ENCODE data around the gene NOPCHAP1. TPM values are rescaled to one million over a fixed set of nuclear protein-coding genes. Genes with fewer than 3 reads are reported as not detected.
"Not testable (repeated sequence)": the region's sequence is repeated elsewhere in the genome, so short reads cannot be mapped to it uniquely, and the experiment has no call there.

Gene NOPCHAP1
- 10 to 100 TPM; 11.0 to 16.2 (median 12.1) TPM for polyA plus RNA-seq (ENCODE audit: insufficient read length in 3 of 3)
- long read RNA-seq, donor 1, full-length matches to known transcripts, result 14 of 14 reads
- long read RNA-seq, donor 1, partial matches to known transcripts, result 0 of 14 reads
- long read RNA-seq, donor 1, other reads (novel, unspliced or antisense), result 0 of 14 reads
- long read RNA-seq, donor 2, full-length matches to known transcripts, result 12 of 12 reads
- long read RNA-seq, donor 2, partial matches to known transcripts, result 0 of 12 reads
- long read RNA-seq, donor 2, other reads (novel, unspliced or antisense), result 0 of 12 reads
- long read RNA-seq, donor 3, full-length matches to known transcripts, result 20 of 20 reads
- long read RNA-seq, donor 3, partial matches to known transcripts, result 0 of 20 reads
- long read RNA-seq, donor 3, other reads (novel, unspliced or antisense), result 0 of 20 reads
- long read RNA-seq, donor 4, full-length matches to known transcripts, result 7 of 7 reads
- long read RNA-seq, donor 4, partial matches to known transcripts, result 0 of 7 reads
- long read RNA-seq, donor 4, other reads (novel, unspliced or antisense), result 0 of 7 reads
- long read RNA-seq, donor 5, result 0 reads
- long read RNA-seq, donor 6, full-length matches to known transcripts, result 8 of 8 reads
- long read RNA-seq, donor 6, partial matches to known transcripts, result 0 of 8 reads
- long read RNA-seq, donor 6, other reads (novel, unspliced or antisense), result 0 of 8 reads
- long read RNA-seq, donor 7, full-length matches to known transcripts, result 16 of 16 reads
- long read RNA-seq, donor 7, partial matches to known transcripts, result 0 of 16 reads
- long read RNA-seq, donor 7, other reads (novel, unspliced or antisense), result 0 of 16 reads
- long read RNA-seq, donor 8, full-length matches to known transcripts, result 23 of 23 reads
- long read RNA-seq, donor 8, partial matches to known transcripts, result 0 of 23 reads
- long read RNA-seq, donor 8, other reads (novel, unspliced or antisense), result 0 of 23 reads
- long read RNA-seq, donor 9, full-length matches to known transcripts, result 10 of 10 reads
- long read RNA-seq, donor 9, partial matches to known transcripts, result 0 of 10 reads
- long read RNA-seq, donor 9, other reads (novel, unspliced or antisense), result 0 of 10 reads
- long read RNA-seq, donor 10, full-length matches to known transcripts, result 10 of 10 reads
- long read RNA-seq, donor 10, partial matches to known transcripts, result 0 of 10 reads
- long read RNA-seq, donor 10, other reads (novel, unspliced or antisense), result 0 of 10 reads
- long read RNA-seq, donor 11, full-length matches to known transcripts, result 4 of 4 reads
- long read RNA-seq, donor 11, partial matches to known transcripts, result 0 of 4 reads
- long read RNA-seq, donor 11, other reads (novel, unspliced or antisense), result 0 of 4 reads
- long read RNA-seq, donor 12, full-length matches to known transcripts, result 3 of 3 reads
- long read RNA-seq, donor 12, partial matches to known transcripts, result 0 of 3 reads
- long read RNA-seq, donor 12, other reads (novel, unspliced or antisense), result 0 of 3 reads
- long read RNA-seq, donor 13, result 0 reads
- long read RNA-seq, donor 14, full-length matches to known transcripts, result 12 of 12 reads
- long read RNA-seq, donor 14, partial matches to known transcripts, result 0 of 12 reads
- long read RNA-seq, donor 14, other reads (novel, unspliced or antisense), result 0 of 12 reads
- long read RNA-seq, donor 15, full-length matches to known transcripts, result 7 of 7 reads
- long read RNA-seq, donor 15, partial matches to known transcripts, result 0 of 7 reads
- long read RNA-seq, donor 15, other reads (novel, unspliced or antisense), result 0 of 7 reads
- long read RNA-seq, donor 16, full-length matches to known transcripts, result 23 of 23 reads
- long read RNA-seq, donor 16, partial matches to known transcripts, result 0 of 23 reads
- long read RNA-seq, donor 16, other reads (novel, unspliced or antisense), result 0 of 23 reads

GRCh38 chr12:104986022-104986941 is at the start of gene NOPCHAP1:
Gene NOPCHAP1, plus strand, starts transcription at chr12:104986316. Its CDS starts 37 bp downstream, at chr12:104986353.
- DNase-seq (ENCODE audit: extremely low read depth in 1 of 11, low read depth in 9 of 11, low spot score in 4 of 11), result peak; percentile 68 to 91 (median 84)

- DNase-seq (ENCODE audit: extremely low read depth in 1 of 11, low read depth in 9 of 11, low spot score in 4 of 11), result no peak
These were observed 47.7 kb upstream of the NOPCHAP1 start for GRCh38 chr12:104938371-104938770.

DNA sequence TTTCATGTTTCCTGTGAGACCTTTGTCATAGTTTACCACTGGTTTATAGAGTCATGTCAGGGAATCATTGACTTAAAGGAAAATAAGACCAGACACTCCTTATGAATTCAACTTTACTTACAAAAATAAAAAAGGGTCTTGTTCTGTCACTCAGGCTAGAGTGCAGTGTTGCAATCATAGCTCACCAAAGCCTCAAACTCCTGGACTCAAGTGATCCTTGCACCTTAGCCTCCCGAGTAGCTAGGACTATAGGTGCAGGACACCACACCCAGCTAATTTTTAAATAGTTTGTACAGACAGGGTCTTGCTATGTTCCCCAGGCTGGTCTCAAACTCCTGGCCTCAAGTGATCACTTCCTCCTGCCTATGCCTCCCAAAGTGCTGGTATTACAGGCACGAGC is 47.0 kb upstream of the NOPCHAP1 start:
- no peak for DNase-seq (ENCODE audit: extremely low read depth in 1 of 11, low read depth in 9 of 11, low spot score in 4 of 11)

DNA sequence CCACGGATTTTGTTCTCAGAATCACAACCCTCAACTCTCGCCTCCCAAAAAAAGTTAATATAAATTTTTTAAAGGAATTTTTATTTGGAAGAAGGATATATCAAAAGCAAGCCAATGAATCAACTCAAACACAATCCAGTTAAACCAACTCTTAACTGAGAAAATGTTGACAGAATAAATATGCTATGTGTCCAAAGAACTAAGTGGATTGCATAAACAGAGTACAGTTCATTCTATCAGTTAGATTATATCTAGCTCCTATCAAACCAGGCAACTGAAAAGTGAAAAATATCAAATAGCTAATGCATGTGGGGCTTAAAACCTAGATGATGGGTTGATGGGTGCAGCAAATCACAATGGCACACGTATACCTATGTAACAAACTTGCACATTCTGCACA is 44.7 kb upstream of the NOPCHAP1 start:
- no peak for DNase-seq (ENCODE audit: extremely low read depth in 1 of 11, low read depth in 9 of 11, low spot score in 4 of 11)

DNA sequence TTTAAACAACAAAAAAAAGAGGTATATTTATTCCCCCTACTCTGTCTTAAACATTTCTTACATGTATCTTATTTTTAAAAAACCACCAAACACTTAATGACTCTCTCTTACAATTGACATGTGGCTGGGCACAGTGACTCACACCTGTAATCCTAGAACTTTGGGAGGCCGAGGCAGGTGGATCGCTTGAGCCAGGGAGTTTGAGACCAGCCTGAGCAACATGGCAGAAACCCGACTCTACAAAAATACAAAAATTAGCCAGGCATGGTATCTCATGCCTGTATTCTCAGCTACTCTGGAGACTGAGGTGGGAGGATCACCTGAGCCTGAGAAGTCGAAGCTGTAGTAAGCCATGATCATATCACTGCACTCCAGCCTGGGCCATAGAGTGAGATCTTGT is 44.0 kb upstream of the NOPCHAP1 start:
- DNase-seq (ENCODE audit: extremely low read depth in 1 of 11, low read depth in 9 of 11, low spot score in 4 of 11), result no peak

DNA sequence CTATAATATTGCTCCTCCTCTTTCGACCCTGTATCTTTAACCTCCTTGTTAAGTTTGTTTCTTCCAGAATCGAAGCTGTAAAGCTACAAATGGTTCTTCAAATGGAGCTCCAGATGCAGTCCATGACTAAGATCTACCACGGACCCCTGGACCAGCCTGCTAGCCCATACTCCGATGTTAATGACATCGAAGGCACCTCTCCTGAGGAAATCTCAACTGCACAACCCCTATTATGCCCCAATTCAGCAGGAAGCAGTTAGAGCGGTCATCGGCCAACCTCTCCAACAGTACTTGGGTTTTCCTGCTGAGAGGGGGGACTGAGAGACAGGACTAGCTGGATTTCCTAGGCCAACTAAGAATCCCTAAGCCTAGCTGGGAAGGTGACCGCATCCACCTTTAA is 42.7 kb upstream of the NOPCHAP1 start:
- DNase-seq (ENCODE audit: extremely low read depth in 1 of 11, low read depth in 9 of 11, low spot score in 4 of 11), result not testable (repeated sequence)

- no peak for DNase-seq (ENCODE audit: extremely low read depth in 1 of 11, low read depth in 9 of 11, low spot score in 4 of 11)
These were observed 41.9 kb upstream of the NOPCHAP1 start for GRCh38 chr12:104944252-104944651.

DNA sequence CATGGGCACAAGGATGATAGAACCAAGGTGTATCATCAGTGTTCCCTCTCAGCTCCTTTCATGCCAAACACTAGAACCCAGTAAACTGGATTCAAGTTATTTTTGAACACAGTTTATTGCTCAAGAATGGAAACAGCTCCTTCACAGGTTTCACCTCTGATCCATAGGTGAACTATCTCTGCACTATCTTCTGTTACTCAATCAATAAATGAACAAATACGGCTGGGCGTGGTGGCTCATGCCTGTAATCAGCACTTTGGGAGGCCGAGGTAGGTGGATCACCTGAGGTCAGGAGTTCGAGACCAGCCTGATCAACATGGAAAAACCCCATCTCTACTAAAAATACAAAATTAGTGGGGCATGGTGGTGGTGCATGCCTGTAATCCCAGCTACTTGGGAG is 37.4 kb upstream of the NOPCHAP1 start:
- not testable (repeated sequence) for DNase-seq (ENCODE audit: extremely low read depth in 1 of 11, low read depth in 9 of 11, low spot score in 4 of 11)

- no peak for DNase-seq (ENCODE audit: extremely low read depth in 1 of 11, low read depth in 9 of 11, low spot score in 4 of 11)
These were observed 34.2 kb upstream of the NOPCHAP1 start for GRCh38 chr12:104951759-104952509.

DNA sequence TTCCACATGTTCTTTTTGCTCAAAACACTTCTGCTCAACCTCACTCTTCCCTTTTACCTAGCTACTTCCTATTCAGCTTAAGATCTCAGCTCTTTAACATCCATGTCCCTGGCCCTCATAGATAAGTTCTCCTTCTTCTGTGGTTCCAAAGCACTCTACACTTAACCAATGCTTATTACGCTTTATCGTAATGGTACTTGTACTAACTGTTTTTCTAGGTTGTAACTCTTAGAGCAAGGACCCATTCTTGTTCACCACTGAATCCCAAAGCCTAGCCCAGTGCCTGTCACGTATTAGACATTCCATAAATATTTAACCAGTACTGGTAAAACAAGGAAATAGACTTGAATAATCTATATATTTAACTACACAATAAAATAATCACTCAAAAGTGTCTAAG is 33.3 kb upstream of the NOPCHAP1 start:
- no peak for DNase-seq (ENCODE audit: extremely low read depth in 1 of 11, low read depth in 9 of 11, low spot score in 4 of 11)

DNA sequence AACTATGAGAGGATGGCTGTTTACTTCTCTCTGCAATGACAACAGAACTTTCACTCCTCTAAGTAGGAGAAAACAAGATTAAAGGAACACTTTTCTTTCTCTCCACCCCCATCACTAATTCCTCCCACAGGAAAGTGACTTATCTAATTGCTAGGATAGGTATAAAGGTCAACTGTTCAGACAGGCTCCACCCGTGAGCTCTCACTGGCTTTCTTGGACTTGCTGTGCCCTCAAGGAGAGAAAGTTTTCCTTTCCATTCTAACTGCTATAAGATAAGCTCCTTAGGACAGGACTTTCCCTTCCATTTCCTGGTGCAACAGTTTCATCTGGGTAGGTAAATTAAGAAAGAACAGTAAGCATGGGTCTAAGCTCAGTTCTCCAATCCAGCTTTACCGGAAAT is 32.8 kb upstream of the NOPCHAP1 start:
- no peak for DNase-seq (ENCODE audit: extremely low read depth in 1 of 11, low read depth in 9 of 11, low spot score in 4 of 11)

DNA sequence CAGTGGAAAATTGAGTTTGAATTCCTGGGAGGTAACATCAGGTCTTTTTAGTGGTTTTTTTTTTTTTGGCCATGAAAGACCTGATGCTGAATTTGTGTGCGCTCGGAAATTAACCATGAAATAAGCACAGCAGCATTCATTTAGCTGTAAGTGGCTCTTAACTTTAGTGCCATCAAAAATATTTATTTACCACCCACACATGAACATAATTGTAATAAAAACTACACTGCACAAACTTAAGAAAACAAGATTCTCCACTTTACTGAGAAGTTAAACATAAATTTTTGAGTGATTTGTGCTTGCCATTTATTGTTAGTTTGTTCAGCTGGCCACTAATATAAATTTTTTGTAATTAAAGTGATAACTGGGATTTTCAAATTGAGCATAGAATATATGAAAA is 30.4 kb upstream of the NOPCHAP1 start:
- DNase-seq (ENCODE audit: extremely low read depth in 1 of 11, low read depth in 9 of 11, low spot score in 4 of 11), result no peak

DNA sequence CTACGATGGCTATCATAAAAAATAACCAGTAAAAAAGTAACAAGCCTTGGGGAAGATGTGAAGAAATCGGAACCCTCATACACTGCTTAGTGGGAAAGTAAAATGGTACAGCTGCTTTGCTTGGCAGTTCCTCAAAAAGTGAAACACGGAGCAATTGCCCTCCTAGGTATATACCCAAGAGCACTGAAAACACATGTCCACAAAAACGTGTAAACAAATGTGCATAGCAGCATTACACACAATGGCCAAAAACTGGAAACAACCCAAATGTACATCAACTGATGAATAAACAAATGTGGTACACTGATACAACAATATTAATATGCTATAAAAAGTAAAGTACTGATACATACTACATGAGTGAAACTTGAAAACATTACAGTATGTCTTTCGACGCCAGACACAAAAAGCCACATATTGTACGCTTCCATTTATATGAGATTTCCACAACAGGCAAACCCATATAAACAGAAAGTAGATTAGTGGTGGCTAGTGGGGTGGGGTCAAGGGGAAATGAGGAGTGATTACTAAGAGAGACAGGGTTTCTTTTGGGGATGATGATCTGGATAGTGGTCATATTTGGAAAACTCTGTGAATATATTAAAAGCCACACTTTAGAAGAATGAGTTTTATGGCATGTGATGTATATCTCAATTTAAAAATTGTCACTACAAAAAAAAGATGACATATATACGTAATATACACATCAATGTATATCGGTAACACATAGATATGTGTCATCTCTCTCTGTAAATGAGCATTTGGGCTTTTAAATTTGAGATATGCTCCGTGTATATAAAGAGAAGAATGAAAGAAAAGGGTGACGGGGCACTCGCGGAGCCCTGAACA is 29.0 kb upstream of the NOPCHAP1 start:
- no peak for DNase-seq (ENCODE audit: extremely low read depth in 1 of 11, low read depth in 9 of 11, low spot score in 4 of 11)

DNA sequence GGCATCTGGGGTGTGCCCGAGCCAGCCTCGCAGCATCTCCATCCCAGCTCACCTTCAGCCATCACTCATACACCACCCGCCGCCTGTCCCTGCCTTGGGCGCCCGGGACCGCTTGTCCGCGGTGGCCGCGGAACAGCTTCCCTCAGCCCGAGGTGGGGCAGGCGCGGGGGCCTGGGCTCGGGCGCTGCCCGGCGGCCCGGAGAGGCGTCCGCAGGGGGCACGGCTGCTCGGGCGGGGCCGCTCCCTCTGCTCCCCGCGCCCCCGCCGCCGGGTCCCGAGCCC is 28.5 kb upstream of the NOPCHAP1 start:
- DNase-seq (ENCODE audit: extremely low read depth in 1 of 11, low read depth in 9 of 11, low spot score in 4 of 11), result no peak

DNA sequence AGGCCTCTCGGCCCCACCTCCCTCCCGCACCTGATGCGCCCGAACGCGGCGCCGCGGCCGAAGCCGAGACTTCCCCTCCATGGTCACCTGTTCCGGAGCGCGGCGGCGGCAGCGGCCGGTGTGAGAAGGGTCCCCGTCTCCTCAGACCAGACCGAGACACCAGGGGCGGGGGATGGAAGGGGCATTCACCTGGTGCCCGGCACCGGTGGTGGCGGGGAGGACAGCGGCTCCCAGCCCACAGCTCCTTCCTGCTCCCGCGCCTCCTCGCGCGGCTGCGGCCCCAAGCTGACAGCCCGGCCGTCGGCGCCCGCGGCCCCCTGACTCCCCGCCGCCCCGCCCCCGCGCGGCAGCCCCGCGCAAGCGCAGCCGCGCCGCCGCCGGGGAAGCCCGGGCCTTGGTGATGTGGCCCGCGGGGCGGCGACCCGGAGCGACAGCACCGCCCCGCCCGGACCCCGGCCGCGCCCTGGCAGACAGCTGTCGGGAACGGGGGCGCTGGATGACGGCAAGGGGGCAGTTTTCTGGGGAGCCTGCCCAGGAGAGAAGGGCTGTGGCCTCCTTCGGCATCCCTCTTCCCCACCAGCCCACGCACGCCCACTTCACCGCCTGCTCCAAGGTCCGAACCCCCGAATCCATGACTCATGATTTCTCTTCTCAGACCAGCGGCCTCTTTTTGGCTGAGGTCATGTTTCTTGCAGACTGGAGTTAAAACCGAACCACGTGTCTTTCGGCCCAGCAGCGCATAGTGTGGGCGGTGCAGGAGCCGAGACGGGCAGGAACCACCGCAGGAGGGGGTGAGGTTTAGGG is 27.9 kb upstream of the NOPCHAP1 start, which contains the start of gene SLC41A2:
SLC41A2 (minus strand) TSS at position 290 of the 804 bp plus-strand sequence. CDS start 29,763 bp downstream, outside the sequence.
- peak in 8 of 11 donors; percentile 35 to 64 (median 50) for DNase-seq (ENCODE audit: extremely low read depth in 1 of 11, low read depth in 9 of 11, low spot score in 4 of 11)
